GM23338 (cell line): Measurements from ENCODE around the gene NCR1.

Source experiments
- CREB1 ChIP-seq: fragments of 250-450 bp; sonication (Bioruptor Pico); IDR thresholded peaks from 2 replicates; pipeline ENCODE4 v1.5.0; 2020; ENCODE audit warnings: low read depth, mild to moderate bottlenecking, moderate library complexity
- EZH2 ChIP-seq: fragments of 200-600 bp; sonication (generic); IDR thresholded peaks from one replicate; pipeline ENCODE4 v1.8.0; 2017; ENCODE audit warnings: antibody characterized with exemption, mild to moderate bottlenecking, low read depth; ENCODE audit not compliant: unreplicated experiment
- EZH2phosphoT487 ChIP-seq: fragments of 200-600 bp; sonication (generic); IDR thresholded peaks from one replicate; pipeline ENCODE4 v1.8.1; 2018; ENCODE audit warnings: antibody characterized with exemption; ENCODE audit not compliant: unreplicated experiment
- JUNB ChIP-seq: IDR thresholded peaks from one replicate; pipeline ENCODE4 v1.6.1; 2016; ENCODE audit warnings: antibody characterized with exemption; ENCODE audit not compliant: unreplicated experiment
- NANOG ChIP-seq: IDR thresholded peaks from 2 replicates; pipeline ENCODE4 v1.6.1; 2016; ENCODE audit warnings: antibody characterized with exemption, borderline replicate concordance
- POLR2AphosphoS5 ChIP-seq: IDR thresholded peaks from 2 replicates; pipeline ENCODE4 v1.6.1; 2016; ENCODE audit warnings: antibody characterized with exemption, low read depth
- STAT1 ChIP-seq: IDR thresholded peaks from one replicate; pipeline ENCODE4 v1.6.1; 2016; ENCODE audit warnings: antibody characterized with exemption; ENCODE audit not compliant: unreplicated experiment
- ZNF331 ChIP-seq: fragments of 250-450 bp; sonication (Bioruptor Pico); IDR thresholded peaks from 2 replicates; pipeline ENCODE4 v1.5.0; 2020; ENCODE audit warnings: low read depth, mild to moderate bottlenecking, moderate library complexity
- TF ChIP-seq, protein P1 (sequence below), 2 experiments: fragments of 200-600 bp in 1 of 2; sonication (generic) in 1 of 2; conservative IDR thresholded peaks; 2 replicates each; pipeline versions ENCODE4 v1.5.1 to v1.6.1; 2016 to 2017; ENCODE audit warnings: antibody characterized with exemption in 2 of 2, low read depth in 2 of 2, mild to moderate bottlenecking in 2 of 2, moderate library complexity in 1 of 2
- TF ChIP-seq, protein P2 (sequence below): IDR thresholded peaks from one replicate; pipeline ENCODE4 v1.6.1; 2018; ENCODE audit warnings: antibody characterized with exemption; ENCODE audit not compliant: unreplicated experiment
- TF ChIP-seq, protein P3 (sequence below): IDR thresholded peaks from 2 replicates; pipeline ENCODE4 v1.6.1; 2016; ENCODE audit warnings: antibody characterized with exemption
- TF ChIP-seq, protein P4 (sequence below): fragments of 250-450 bp; sonication (Bioruptor Pico); IDR thresholded peaks from 2 replicates; pipeline ENCODE4 v1.5.0; 2020; ENCODE audit warnings: mild to moderate bottlenecking, moderate library complexity

DNA sequence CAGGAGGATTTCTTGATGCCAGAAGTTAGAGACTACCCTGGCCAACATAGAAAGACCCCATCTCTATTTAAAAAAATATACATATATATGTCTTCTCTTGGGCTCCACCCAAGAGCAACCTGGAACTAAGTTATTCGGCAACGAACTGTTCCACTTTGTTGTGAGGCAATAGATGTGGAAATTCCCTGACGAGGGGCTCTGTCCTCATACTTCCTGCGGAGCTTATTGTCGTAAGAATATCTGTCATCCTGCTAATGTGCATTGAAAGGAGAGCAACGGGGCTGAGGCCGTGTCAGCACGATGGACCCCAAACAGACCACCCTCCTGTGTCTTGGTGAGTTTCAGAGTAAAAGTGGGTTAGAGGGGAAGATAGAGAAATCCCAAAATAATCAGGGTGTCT, 32.0 kb upstream of the NCR1 start, which contains the start of gene FCAR:
- TF ChIP-seq STAT1 (no peak), EZH2phosphoT487 (no peak), EZH2 (no peak), NANOG (no peak), ZNF331 (no peak), POLR2AphosphoS5 (no peak), CREB1 (CRISPR knock-in tag) (no peak), JUNB (no peak)
- TF ChIP-seq, protein P1, sequence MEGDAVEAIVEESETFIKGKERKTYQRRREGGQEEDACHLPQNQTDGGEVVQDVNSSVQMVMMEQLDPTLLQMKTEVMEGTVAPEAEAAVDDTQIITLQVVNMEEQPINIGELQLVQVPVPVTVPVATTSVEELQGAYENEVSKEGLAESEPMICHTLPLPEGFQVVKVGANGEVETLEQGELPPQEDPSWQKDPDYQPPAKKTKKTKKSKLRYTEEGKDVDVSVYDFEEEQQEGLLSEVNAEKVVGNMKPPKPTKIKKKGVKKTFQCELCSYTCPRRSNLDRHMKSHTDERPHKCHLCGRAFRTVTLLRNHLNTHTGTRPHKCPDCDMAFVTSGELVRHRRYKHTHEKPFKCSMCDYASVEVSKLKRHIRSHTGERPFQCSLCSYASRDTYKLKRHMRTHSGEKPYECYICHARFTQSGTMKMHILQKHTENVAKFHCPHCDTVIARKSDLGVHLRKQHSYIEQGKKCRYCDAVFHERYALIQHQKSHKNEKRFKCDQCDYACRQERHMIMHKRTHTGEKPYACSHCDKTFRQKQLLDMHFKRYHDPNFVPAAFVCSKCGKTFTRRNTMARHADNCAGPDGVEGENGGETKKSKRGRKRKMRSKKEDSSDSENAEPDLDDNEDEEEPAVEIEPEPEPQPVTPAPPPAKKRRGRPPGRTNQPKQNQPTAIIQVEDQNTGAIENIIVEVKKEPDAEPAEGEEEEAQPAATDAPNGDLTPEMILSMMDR (conservative IDR thresholded peaks at IDR 0.05; ENCODE audit: low read depth in 2 of 2), result no peak
- TF ChIP-seq, protein P2, sequence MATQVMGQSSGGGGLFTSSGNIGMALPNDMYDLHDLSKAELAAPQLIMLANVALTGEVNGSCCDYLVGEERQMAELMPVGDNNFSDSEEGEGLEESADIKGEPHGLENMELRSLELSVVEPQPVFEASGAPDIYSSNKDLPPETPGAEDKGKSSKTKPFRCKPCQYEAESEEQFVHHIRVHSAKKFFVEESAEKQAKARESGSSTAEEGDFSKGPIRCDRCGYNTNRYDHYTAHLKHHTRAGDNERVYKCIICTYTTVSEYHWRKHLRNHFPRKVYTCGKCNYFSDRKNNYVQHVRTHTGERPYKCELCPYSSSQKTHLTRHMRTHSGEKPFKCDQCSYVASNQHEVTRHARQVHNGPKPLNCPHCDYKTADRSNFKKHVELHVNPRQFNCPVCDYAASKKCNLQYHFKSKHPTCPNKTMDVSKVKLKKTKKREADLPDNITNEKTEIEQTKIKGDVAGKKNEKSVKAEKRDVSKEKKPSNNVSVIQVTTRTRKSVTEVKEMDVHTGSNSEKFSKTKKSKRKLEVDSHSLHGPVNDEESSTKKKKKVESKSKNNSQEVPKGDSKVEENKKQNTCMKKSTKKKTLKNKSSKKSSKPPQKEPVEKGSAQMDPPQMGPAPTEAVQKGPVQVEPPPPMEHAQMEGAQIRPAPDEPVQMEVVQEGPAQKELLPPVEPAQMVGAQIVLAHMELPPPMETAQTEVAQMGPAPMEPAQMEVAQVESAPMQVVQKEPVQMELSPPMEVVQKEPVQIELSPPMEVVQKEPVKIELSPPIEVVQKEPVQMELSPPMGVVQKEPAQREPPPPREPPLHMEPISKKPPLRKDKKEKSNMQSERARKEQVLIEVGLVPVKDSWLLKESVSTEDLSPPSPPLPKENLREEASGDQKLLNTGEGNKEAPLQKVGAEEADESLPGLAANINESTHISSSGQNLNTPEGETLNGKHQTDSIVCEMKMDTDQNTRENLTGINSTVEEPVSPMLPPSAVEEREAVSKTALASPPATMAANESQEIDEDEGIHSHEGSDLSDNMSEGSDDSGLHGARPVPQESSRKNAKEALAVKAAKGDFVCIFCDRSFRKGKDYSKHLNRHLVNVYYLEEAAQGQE, result no peak
- TF ChIP-seq, protein P3, sequence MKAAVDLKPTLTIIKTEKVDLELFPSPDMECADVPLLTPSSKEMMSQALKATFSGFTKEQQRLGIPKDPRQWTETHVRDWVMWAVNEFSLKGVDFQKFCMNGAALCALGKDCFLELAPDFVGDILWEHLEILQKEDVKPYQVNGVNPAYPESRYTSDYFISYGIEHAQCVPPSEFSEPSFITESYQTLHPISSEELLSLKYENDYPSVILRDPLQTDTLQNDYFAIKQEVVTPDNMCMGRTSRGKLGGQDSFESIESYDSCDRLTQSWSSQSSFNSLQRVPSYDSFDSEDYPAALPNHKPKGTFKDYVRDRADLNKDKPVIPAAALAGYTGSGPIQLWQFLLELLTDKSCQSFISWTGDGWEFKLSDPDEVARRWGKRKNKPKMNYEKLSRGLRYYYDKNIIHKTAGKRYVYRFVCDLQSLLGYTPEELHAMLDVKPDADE, result no peak
- TF ChIP-seq, protein P4, sequence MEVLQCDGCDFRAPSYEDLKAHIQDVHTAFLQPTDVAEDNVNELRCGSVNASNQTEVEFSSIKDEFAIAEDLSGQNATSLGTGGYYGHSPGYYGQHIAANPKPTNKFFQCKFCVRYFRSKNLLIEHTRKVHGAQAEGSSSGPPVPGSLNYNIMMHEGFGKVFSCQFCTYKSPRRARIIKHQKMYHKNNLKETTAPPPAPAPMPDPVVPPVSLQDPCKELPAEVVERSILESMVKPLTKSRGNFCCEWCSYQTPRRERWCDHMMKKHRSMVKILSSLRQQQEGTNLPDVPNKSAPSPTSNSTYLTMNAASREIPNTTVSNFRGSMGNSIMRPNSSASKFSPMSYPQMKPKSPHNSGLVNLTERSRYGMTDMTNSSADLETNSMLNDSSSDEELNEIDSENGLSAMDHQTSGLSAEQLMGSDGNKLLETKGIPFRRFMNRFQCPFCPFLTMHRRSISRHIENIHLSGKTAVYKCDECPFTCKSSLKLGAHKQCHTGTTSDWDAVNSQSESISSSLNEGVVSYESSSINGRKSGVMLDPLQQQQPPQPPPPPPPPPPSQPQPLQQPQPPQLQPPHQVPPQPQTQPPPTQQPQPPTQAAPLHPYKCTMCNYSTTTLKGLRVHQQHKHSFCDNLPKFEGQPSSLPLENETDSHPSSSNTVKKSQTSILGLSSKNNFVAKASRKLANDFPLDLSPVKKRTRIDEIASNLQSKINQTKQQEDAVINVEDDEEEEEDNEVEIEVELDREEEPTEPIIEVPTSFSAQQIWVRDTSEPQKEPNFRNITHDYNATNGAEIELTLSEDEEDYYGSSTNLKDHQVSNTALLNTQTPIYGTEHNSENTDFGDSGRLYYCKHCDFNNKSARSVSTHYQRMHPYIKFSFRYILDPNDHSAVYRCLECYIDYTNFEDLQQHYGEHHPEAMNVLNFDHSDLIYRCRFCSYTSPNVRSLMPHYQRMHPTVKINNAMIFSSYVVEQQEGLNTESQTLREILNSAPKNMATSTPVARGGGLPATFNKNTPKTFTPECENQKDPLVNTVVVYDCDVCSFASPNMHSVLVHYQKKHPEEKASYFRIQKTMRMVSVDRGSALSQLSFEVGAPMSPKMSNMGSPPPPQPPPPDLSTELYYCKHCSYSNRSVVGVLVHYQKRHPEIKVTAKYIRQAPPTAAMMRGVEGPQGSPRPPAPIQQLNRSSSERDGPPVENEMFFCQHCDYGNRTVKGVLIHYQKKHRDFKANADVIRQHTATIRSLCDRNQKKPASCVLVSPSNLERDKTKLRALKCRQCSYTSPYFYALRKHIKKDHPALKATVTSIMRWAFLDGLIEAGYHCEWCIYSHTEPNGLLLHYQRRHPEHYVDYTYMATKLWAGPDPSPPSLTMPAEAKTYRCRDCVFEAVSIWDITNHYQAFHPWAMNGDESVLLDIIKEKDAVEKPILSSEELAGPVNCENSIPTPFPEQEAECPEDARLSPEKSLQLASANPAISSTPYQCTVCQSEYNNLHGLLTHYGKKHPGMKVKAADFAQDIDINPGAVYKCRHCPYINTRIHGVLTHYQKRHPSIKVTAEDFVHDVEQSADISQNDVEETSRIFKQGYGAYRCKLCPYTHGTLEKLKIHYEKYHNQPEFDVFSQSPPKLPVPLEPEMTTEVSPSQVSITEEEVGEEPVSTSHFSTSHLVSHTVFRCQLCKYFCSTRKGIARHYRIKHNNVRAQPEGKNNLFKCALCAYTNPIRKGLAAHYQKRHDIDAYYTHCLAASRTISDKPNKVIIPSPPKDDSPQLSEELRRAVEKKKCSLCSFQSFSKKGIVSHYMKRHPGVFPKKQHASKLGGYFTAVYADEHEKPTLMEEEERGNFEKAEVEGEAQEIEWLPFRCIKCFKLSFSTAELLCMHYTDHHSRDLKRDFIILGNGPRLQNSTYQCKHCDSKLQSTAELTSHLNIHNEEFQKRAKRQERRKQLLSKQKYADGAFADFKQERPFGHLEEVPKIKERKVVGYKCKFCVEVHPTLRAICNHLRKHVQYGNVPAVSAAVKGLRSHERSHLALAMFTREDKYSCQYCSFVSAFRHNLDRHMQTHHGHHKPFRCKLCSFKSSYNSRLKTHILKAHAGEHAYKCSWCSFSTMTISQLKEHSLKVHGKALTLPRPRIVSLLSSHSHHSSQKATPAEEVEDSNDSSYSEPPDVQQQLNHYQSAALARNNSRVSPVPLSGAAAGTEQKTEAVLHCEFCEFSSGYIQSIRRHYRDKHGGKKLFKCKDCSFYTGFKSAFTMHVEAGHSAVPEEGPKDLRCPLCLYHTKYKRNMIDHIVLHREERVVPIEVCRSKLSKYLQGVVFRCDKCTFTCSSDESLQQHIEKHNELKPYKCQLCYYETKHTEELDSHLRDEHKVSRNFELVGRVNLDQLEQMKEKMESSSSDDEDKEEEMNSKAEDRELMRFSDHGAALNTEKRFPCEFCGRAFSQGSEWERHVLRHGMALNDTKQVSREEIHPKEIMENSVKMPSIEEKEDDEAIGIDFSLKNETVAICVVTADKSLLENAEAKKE (CRISPR knock-in tag), result no peak
